GM19023 (cell line): ENCODE results near the gene TCEAL5.
"Not testable (repeated sequence)": the region's sequence is repeated elsewhere in the genome, so short reads cannot be mapped to it uniquely, and the experiment has no call there.

Experiments
- ATAC-seq: cut with Tn5 transposase; IDR thresholded peaks from one replicate; pipeline ENCODE4 v1.9.1; 2021; ENCODE audit warnings: mild to moderate bottlenecking, moderate library complexity; ENCODE audit not compliant: unreplicated experiment

The TCEAL5 gene, protein sequence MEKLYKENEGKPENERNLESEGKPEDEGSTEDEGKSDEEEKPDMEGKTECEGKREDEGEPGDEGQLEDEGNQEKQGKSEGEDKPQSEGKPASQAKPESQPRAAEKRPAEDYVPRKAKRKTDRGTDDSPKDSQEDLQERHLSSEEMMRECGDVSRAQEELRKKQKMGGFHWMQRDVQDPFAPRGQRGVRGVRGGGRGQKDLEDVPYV

DNA sequence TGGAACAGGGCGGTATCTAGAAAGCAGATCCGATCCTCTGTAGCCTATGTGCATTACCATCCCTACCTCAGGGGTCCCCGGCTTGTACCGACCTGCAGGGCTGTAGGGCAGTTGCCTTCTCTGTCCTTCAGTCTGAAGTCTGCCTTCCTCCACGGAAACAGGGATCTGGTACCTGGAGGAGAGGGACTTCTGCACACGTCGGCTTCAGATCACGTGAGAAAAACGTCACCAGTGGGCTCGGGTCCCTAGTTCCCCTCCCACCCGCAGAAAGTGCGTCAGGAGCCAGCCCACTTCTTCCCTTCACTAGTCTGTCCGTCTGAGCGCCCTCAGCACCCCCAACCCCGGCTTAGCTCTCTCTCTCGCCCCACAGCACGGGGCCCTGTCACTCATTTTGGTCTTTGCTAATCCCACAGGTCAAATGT lies at the start of gene TCEAL5:
TSS of gene TCEAL5 (minus strand) at position 170 of the 422 bp plus-strand sequence. CDS start 2,187 bp downstream, outside the sequence.
- ATAC-seq: no peak

DNA sequence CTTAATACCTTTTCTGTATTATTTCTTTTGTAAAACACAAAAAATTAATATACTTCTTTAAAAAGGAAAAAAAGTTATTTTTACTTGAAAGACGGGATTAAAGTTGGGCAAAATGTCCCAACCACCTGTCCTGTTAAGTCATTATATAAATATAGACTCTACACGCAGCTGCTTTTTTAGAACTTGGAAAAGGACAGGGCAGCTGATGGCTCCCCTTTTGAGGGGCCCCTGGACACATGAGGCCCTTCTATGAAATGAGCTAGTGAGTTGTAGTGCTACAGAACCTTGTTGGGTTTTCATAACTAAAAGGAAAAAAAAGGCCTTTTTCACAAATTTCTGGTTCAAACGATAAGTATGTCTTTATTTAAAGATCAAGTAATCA lies 34.8 kb upstream of the TCEAL5 start:
- ATAC-seq: no peak

DNA sequence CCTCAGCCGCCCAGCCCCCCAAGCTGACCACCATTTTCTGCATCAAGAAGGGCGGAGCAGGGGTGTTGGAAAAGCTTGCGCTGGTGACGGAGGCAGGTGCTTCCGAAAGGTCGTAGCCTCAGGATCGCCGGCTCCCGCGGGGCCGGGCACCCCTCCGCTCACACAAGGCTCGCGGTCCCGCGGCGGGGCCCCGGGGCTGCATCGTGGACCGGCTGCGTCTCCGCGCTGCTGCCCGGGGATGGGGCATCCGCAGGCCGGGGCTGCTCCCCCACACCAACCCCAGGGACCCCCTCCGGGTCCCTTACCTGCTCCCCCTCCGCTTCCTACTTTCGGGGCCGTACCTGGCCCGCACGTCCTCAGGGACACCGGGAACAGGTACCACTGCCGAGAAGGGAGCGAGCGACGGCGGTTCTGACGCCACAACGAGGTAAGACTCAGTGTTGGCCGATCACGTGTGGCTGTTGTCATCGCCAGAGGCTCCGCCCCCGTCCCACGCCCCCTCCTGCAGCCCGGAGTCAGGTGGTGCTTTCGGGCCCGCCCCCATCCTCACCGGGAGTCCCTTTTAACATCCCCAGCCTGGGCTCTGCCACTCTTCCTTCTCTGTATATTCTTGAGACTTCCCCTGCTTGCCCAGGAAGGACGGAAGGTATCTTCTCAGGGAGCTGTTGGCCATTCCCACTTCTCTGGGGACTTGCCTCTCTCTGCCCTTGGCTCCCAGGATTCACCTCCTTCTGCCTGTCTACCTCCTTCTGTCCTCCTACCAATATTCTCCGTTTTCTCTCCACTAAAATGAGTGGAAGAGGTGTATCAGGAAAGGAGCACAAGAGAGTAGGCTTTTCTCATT lies 34.2 kb upstream of the TCEAL5 start, which contains the start of gene BEX2:
TSS of gene BEX2 (minus strand) at position 436 of the 844 bp plus-strand sequence. CDS start 1,014 bp downstream, outside the sequence.
- peak; percentile 99 for ATAC-seq

DNA sequence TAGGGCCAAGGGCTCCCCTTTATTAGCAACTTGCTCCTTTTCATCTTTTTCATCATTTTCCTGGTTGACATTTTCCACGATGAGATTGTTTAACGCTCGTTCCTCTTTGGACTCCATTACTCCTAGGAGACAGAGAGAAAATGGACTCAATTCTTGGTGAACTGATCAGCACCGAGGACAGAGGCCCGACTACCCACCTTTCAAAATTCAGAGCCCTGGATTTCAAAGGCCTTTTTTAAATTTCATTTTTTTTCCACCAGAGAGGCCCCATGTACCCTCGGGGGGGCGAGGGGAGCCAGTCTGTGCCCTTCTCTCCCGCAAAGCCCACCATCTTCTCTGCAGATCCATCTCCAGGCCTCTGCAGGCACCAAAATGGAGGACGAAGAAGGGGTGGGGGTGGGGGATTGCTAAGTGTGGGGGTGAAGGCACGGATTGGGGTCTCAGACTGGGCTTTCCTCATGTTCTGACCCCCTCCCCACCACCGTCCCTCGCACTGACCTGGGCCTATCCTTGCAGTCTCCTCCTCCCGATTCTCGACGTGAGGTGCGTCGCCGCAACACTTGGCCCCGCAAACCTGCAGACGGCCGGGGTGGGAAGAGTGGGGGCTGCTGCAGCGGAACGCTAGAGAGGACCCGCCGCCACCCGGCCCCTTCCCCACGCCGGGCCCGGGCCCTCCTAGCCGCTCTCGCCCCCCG lies 33.5 kb upstream of the TCEAL5 start:
- ATAC-seq: no peak

DNA sequence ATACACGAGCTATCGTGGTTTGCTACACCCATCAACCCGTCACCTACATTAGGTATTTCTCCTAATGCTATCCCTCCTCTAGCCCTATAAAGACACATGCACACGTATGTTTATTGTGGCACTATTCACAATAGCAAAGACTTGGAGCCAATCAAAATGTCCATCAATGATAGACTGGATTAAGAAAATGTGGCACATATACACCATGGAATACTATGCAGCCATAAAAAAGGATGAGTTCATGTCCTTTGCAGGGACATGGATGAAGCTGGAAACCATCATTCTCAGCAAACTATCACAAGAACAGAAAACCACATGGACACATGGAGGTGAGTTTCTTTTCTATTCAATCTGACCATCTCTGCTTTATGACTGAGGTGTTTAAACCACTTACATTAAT lies 29.1 kb upstream of the TCEAL5 start:
- ATAC-seq: not testable (repeated sequence)

DNA sequence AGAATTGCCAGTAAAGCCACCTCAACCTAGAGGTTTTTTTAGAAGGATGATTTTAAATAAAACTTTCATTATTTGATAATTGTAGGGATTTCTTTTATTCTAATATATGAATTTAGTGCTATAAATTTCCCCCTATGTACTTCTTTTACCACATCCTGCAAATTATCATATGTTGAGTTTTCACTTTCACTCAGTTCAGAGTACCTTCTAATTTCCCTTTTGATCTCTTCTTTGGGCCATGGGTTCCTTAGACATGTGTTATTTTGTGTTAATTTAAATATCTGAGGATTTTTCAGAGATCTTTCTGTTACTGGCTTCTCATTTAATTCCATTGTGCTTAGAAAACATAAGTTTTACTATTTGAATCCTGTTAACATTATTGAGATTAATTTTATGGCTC lies 28.2 kb upstream of the TCEAL5 start:
- no peak for ATAC-seq

DNA sequence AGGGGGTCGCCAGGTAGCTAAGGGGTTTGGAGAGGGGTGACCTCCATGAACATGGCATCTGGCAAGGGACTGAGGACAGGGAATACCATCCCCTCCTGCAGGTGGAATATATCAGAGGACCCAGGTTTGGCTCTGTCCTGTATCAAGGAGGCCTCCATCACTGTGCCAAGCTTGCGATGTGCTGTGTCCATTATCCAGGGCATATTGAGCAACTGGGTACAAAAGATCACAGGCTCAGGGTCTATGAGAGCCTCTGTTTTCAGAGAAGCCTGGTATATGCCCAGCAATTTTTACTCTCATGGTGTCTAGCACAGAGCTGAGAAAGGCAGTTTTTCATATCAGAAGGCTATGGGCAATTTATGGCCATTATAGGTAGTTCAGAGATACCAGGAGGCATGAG lies 16.6 kb upstream of the TCEAL5 start:
- ATAC-seq: no peak

DNA sequence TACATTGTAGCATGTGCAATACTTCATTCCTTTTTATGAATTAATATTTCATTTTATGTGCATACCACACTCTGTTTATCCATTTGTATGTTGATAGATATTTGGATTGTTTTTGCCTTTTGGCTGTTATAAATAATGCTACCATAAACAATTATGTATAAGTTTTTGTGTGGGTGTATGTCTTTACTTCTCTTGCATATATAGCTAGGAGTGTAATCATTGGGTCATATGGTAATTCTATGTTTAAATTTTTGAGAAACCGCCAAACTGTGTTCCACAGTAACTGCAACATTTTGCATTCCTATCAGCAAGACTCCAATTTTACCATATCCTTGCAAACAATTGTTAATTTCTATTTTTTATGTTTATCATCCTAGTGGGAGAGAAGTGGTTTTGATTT lies 3.1 kb upstream of the TCEAL5 start:
- no peak for ATAC-seq

DNA sequence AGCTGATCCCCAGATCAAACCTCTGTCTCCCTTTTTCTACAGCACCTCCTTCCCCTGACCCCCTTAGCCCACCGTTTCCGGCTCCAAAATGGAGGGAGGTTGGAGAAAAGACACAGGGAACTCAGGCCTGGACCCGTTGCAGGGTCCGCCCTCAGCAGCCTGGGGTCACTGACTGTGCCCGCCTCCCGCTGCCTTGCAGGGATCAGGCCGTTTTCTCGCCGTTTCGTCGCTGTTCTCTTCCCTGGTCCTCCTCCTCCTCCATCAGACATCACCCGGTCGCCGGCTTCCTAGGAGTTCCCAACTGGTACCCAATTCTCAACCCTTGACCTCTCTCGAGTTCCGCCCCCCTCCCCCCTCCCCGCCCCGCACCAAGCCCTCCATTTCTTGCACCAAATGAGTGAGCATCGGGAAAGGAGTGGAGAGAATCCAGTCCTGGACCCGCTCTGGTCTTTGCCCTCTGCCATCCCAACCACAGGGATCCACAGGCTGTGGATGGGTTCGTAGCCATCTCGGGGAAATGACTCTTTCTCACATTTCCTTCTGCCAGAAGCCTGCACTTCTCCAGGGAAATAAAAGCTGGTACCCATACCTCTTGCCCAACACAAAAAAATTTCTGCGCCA lies 493 bp downstream of the TCEAL5 start:
- ATAC-seq: no peak

DNA sequence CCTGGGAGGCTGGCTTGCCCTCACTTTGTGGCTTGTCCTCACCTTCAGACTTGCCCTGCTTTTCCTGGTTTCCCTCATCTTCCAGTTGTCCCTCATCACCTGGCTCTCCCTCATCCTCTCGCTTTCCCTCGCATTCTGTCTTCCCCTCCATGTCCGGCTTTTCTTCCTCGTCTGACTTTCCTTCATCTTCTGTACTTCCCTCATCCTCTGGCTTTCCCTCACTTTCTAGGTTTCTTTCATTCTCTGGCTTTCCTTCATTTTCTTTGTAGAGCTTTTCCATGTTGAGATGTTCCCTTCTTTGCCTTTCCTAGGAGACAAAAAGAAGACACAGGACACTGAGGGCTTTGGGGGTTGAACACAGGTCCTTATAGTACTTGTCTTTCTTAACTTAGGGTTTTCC lies 2.3 kb downstream of the TCEAL5 start:
- ATAC-seq: no peak

DNA sequence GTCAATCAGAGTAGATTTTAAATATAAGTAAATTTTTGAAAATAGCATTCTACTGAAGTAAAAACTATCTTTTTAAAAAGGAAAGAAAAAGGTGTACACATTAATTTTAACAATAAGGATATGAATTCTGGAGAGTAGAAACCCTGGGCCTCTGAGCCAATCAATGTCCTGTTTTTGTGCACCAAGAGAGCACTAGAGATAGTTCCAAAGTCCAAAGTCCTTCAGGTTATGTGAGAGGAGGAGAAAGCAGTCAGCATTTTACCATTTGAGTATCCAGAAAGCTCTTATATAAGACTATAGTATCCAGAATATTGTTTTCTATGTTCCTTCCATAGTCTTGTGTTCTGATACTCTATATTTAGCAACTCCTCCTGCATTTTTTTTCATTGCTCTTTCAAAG lies 18.3 kb downstream of the TCEAL5 start:
- ATAC-seq: no peak

DNA sequence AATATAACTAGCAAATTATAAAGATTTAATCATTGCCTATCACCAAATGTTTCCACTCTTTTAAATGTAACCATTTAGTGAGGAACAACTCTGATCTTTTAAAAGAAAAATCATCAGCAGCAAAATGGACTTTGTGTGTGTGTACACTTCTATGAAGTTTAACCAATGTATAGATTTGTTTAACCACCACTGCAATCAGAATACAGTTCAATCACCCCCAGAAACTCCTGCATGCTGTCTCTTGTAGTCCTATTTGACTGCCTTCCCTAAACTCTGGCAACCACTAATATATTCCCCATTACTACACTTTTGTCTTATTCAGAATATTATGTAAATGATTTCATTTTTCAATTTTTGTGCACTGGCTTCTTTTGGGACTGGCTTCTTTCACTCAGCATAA lies 19.9 kb downstream of the TCEAL5 start:
- no peak for ATAC-seq

DNA sequence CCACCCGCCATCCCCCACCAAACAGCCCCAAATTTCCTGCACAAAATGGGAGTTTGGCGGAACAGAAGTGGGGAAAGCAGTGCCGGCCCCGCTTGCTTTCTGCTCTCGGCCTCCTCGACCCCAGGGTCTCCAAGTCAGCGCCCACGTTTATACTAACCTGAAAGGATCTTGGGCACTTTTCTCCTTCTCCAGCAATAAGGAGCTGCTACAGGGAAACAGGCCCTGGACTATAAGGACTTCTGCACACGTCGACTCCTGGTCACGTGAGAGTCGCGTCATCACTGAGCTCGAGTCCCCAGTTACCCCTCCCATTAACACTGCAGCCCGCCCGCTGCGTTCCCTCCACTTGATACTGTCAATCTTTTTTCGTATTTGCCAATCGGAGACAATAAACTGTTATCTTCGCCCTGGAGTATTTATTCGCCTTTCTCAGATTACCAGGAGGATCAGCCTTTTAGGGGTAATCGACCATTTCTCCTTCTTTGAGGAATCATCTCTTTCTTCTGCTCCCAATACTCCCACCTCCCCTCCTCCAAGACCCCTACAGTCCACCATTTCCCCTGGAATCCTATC lies 21.5 kb downstream of the TCEAL5 start, which contains the start of gene TCEAL8:
TSS of gene TCEAL8 (minus strand) at position 235 of the 573 bp plus-strand sequence. CDS start 1,176 bp downstream, outside the sequence.
- peak; percentile 95 for ATAC-seq

DNA sequence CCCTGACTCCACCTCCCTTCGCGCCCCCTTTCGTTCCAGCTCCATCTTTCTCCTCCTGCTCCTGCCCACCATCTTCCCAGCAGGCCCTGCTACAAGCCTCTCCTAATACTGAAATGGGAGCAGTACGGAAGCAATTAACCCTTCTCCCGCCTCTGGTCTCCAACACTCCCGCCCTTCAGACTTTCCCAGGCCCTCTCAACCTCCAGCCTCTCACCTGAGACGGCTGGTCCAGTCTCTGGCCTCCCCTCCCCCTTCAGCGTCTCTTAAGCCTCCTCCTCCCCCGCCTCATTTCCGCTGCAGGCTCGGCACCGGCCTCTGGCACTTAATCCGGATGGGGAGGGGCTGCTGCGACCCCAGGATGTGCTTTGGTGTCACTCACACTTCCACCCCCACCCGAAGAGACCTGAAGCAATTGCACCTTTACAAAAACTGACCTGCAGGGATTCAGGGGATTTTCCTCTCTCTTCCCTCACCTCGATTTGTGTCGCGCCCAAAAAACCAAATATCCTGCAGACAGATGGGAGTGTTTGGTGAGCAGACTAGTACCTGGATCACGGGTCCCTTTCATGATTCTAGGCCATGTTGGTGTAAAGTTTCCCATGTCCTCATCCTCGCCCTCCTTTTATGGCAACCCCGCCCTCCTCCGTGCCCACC lies 22.3 kb downstream of the TCEAL5 start:
- ATAC-seq: peak; percentile 60

DNA sequence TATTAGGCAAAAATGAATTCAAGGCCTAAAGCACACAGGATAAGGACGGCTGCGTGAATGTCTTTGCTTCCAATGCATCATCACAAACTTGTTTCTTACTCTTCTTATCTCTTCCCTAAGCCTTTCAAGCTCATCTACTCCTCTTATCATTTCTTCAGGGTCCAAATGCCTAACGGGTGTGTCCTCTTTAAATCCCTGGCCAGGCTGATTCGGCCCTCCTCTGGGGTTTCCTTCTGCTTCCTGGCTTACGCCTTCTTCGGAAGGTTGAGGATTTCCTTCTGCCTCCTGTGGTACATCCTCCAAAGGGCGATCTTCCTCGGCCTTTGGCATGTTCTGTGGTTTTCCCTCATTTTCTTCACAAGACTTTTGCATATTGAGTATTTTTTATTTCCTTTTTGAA lies 22.9 kb downstream of the TCEAL5 start:
- no peak for ATAC-seq

DNA sequence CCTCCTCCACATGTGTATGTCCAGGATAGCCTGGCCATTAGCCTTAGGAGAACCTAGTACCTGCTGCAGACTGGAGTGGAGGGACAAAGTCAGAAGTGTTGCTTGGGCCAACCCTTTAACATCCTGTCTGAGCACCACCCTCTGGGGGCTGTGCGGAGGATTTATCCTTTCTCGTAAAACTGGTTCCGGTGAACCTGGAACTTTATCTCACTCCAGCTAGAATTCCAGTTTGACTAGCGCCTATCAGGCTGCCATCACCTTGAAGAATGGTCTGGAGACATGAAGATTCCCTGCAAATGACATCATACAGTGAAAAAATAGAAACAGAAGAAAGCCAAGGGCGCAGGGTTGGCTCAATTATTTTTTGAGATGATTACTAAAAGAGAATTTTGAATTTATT lies 25.6 kb downstream of the TCEAL5 start:
- ATAC-seq: no peak

DNA sequence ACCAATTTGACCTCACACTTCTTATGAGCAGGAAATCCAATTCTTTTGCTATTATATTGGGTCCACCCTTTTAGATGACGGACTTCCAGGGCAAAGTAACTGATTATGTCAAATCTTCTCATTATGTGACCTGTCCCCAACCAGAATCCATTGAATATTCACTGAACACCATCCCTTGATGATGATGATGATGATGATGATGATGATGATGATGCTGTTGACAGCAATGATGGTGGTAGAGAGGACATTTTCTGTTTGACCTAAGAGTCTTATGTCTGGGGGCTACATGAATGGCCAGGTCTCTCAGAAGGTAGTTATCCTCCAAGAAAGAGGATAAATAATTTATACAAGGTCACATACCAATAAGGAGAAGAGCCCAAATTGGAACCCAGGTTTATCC lies 26.7 kb downstream of the TCEAL5 start:
- no peak for ATAC-seq

DNA sequence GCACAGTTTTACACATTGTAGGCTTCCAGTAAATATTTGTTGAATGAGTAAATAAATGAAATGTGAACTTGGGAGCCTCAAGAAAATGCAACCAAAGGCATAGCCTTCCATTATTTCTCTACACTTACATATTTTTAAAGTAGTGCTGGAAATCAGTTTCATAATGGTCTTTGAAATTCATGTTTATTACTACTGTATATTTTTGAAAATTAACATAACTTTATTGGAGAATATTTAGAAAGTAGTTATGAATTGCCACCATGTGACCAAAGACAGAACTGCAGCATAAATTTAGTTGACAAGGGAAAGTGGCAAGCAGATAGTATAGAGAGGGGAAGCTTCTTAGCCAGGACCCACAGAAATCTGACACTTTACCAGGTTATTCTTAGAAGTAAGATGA lies 28.0 kb downstream of the TCEAL5 start:
- no peak for ATAC-seq

DNA sequence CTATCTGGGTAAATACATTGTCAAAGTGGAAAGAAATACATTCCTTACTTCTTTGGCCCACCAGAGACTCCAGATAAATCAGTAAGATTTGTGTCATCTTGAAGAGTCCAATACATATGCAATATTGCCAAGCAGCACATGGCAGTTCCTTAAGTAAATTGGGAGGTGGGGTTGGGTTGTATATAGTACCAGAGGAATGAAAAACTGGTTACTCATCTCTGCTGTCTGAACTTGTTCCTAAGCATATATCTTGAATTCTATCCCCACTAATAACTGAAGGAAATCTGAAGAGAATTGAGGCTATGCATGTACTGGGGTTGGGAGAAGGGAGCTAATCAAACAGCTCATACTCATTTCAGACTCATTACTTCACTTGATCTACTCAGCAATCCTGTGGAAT lies 36.4 kb downstream of the TCEAL5 start:
- ATAC-seq: no peak

DNA sequence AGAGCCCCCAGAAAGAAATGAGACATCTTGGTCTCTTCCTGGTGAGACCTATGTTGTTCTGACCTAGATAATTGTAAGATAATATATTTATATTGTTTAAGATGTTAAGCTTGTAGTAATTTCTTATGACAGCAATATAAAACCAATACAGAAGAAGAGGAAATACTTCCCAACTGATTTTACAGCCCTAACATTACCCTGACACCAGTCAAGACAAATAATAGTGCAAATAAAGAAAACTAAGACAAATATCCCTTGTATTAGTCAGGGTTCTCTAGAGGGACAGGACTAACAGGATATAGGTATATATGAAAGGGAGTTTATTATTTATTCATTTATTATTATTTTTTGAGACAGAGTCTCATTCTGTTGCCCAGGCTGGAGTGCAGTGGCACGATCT lies 40.3 kb downstream of the TCEAL5 start:
- no peak for ATAC-seq
